K562 (cell line): Measurements from ENCODE around the gene ZNF43. TPM values are rescaled to one million over a fixed set of nuclear protein-coding genes. Genes with fewer than 3 reads are reported as not detected.
A peak's percentile ranks its signal among the peaks of the same experiment; 100 is the strongest.

ENCODE experiments used
- AFF1 ChIP-seq, 2 experiments: fragments of 450-650 bp; IDR thresholded peaks; 2 replicates each; pipeline ENCODE4 v1.6.1; 2018; ENCODE audit warnings: mild to moderate bottlenecking in 2 of 2, low read depth in 1 of 2; ENCODE audit not compliant: partially characterized antibody in 2 of 2
- ARID1B ChIP-seq: fragments of 450-650 bp; IDR thresholded peaks from 2 replicates; pipeline ENCODE4 v1.6.1; 2016; ENCODE audit warnings: antibody characterized with exemption, mild to moderate bottlenecking, inconsistent platforms
- ATF3 ChIP-seq, 2 experiments: fragments of 450-650 bp in 1 of 2; sonication (generic) in 1 of 2; formaldehyde crosslinking in 1 of 2; IDR thresholded peaks in 1 of 2; conservative IDR thresholded peaks in 1 of 2; 2 replicates each; pipeline versions ENCODE4 v1.6.1 to v1.8.1; 2016 to 2023; ENCODE audit warnings: mild to moderate bottlenecking in 2 of 2, moderate library complexity in 2 of 2, inconsistent platforms in 1 of 2, missing genetic modification reagents in 1 of 2
- ATF6 ChIP-seq: sonication (generic); formaldehyde crosslinking; IDR thresholded peaks from 2 replicates; pipeline ENCODE4 v1.4.0; 2020; ENCODE audit warnings: mild to moderate bottlenecking, missing genetic modification reagents
- E2F6 ChIP-seq, 2 experiments: IDR thresholded peaks; 2 replicates each; pipeline ENCODE4 v1.6.1; 2011; ENCODE audit warnings: borderline replicate concordance in 1 of 2, control low read depth in 1 of 2, low read depth in 1 of 2, low read length in 1 of 2, mild to moderate bottlenecking in 1 of 2, mixed read lengths in 1 of 2, moderate library complexity in 1 of 2; ENCODE audit not compliant: insufficient read depth in 1 of 2, insufficient read length in 1 of 2, poor library complexity in 1 of 2, severe bottlenecking in 1 of 2; ENCODE audit errors: extremely low read depth in 1 of 2
- ESRRA ChIP-seq: fragments of 450-650 bp; IDR thresholded peaks from 2 replicates; pipeline ENCODE4 v1.6.1; 2014; ENCODE audit warnings: low read depth, mild to moderate bottlenecking, moderate library complexity, borderline replicate concordance
- FOS ChIP-seq: IDR thresholded peaks from 3 replicates; pipeline ENCODE4 v1.6.1; 2011; ENCODE audit not compliant: insufficient read length; ENCODE audit errors: extremely low read depth
- HBP1 ChIP-seq: fragments of 450-650 bp; formaldehyde crosslinking; IDR thresholded peaks from 2 replicates; pipeline ENCODE4 v1.4.0; 2022; ENCODE audit warnings: missing genetic modification characterization
- MCM7 ChIP-seq, 2 experiments: fragments of 450-650 bp; IDR thresholded peaks; 2 replicates each; pipeline ENCODE4 v1.6.1; 2016 to 2018
- PML ChIP-seq: IDR thresholded peaks from 2 replicates; pipeline ENCODE4 v1.6.1; 2012; ENCODE audit warnings: low read length, inconsistent platforms
- POLR2A ChIP-seq: fragments of 450-650 bp; conservative IDR thresholded peaks from 2 replicates; pipeline ENCODE4 v1.6.1; 2016
- SMARCC2 ChIP-seq: fragments of 450-650 bp; IDR thresholded peaks from 2 replicates; pipeline ENCODE4 v1.6.1; 2017; ENCODE audit warnings: antibody characterized with exemption, moderate library complexity, mild to moderate bottlenecking, low read depth
- SRF ChIP-seq, 2 experiments: fragments of 250-450, 450-650 bp in 1 of 2; sonication (Bioruptor Pico) in 1 of 2; sonication (generic) in 1 of 2; formaldehyde crosslinking; IDR thresholded peaks; 2 replicates each; pipeline versions ENCODE4 v1.5.0 to v1.5.1; 2020 to 2022; ENCODE audit warnings: mild to moderate bottlenecking in 1 of 2, missing genetic modification reagents in 1 of 2
- XRCC4 ChIP-seq: IDR thresholded peaks from one replicate; pipeline ENCODE4 v1.6.1; 2011; ENCODE audit not compliant: insufficient read depth, insufficient read length; ENCODE audit errors: extremely low read depth
- ZKSCAN1 ChIP-seq: fragments of 150-350 bp; IDR thresholded peaks from 2 replicates; pipeline ENCODE4 v1.6.1; 2016; ENCODE audit warnings: low read depth, low read length
- ZNF23 ChIP-seq: fragments of 250-450 bp; sonication (Bioruptor Pico); IDR thresholded peaks from 2 replicates; pipeline ENCODE4 v1.4.0; 2020; ENCODE audit warnings: mild to moderate bottlenecking
- ZNF445 ChIP-seq: fragments of 250-450 bp; sonication (Bioruptor Pico); IDR thresholded peaks from 2 replicates; pipeline ENCODE4 v1.4.0; 2020; ENCODE audit warnings: low read depth, mild to moderate bottlenecking, moderate library complexity
- polyA plus RNA-seq, 8 experiments: library from polyadenylated mRNA; depleted of rRNA in 4 of 8; stranded (reverse) in 5 of 8; unstranded in 3 of 8; fragments of >200 nt; fragmentation: Nextera tagmentation in 2 of 8; fragmentation: Illumina TruSeq in 1 of 8; extraction: Ambion mirVana in 2 of 8; extraction: Trizol in 1 of 8; gene quantifications; 2 replicates each; pipeline versions ENCODE4 v1.2.1 to v1.2.3, GENCODE V29; 2011 to 2014; ENCODE audit warnings: inconsistent platforms in 1 of 8, missing spikeins in 1 of 8
- total RNA-seq, 7 experiments: library from RNA; depleted of rRNA in 6 of 7; stranded (reverse); fragments of >200 nt in 6 of 7; fragmentation: Illumina TruSeq in 2 of 7; extraction: Trizol in 2 of 7; gene quantifications; 2 replicates each; pipeline versions ENCODE4 v1.2.1 to v1.2.3, GENCODE V29; 2011 to 2021; ENCODE audit warnings: low replicate concordance in 1 of 7

ZNF43 gene
- total and polyA plus RNA-seq, 9 of the 15 experiments (the other 6 are each of a cell fraction or from before 2014, with no cell fraction given): 3.6 to 18.6 (median 9.2) TPM

GRCh38 chr19:21767065-21767800 lies 68.7 kb downstream of the ZNF43 start, which contains the start of gene ZNF100 (continued):
- no peak for TF ChIP-seq MCM7 (IDR thresholded peaks at IDR 0.05)
- TF ChIP-seq ATF6 (CRISPR knock-in tag): 0 out of 2 replicates have a peak, but pooled peaks have one; percentile 37
- peak; percentile 42; the same call in 1 of the 2 replicates for TF ChIP-seq HBP1 (CRISPR knock-in tag)
- no peak for TF ChIP-seq ZKSCAN1
- peak; percentile 88 for TF ChIP-seq FOS
- no peak for TF ChIP-seq XRCC4
- peak; percentile 67 for TF ChIP-seq PML
- TF ChIP-seq ARID1B: no peak
- TF ChIP-seq ZNF445 (CRISPR knock-in tag): no peak
- peak; percentile 92 for TF ChIP-seq POLR2A
- TF ChIP-seq ESRRA: no peak
- TF ChIP-seq E2F6 (IDR thresholded peaks at IDR 0.05; ENCODE audit: borderline replicate concordance in 1 of 2, extremely low read depth in 1 of 2, insufficient read depth in 1 of 2, insufficient read length in 1 of 2, low read depth in 1 of 2, low read length in 1 of 2, poor library complexity in 1 of 2, severe bottlenecking in 1 of 2): peak in 1 of 2 experiments; percentile 17
- TF ChIP-seq SMARCC2: no peak
- TF ChIP-seq ZNF23 (CRISPR knock-in tag): no peak
- no peak for TF ChIP-seq ATF3 (IDR thresholded peaks at IDR 0.05)
- TF ChIP-seq ATF3 (CRISPR knock-in tag; conservative IDR thresholded peaks at IDR 0.05): no peak
- no peak for TF ChIP-seq SRF (CRISPR knock-in tag; IDR thresholded peaks at IDR 0.05)
- TF ChIP-seq AFF1 (IDR thresholded peaks at IDR 0.05; ENCODE audit: low read depth in 1 of 2, partially characterized antibody in 2 of 2): no peak
